Measurements from ENCODE around the gene ZNF175.

ZNF175 gene

DNA sequence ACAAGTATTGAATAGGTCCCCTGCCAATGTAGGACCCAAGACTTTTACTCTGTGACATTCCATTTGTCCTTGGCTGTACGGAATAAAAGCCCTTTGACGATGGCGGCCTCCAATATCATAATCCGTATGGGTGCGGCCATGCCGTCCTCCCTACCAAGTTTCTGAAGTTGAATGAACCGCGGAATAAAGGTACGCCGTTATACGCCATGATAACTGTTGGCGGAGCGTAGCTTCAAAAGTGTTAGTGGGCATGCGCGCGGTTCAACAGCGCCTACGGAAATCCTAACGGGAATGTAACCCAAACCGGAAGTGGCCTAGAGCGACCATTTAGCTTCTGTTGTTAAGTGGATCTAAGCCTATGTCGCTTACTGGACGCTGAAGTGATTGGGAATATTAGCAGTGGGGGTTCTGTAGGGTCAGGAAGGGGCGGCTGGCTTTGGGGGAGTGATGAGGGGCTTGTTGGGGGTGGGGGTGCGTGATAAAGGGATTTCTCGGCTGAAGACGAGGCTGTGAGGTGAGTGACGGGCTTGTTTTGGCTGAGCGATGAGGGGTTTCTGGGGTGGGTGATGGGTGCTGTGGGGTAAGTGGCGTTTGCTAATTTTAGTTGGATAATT, at the start of gene ZNF175:
Gene ZNF175, plus strand, starts transcription at position 322 of the 614 bp plus-strand sequence. CDS start 2,047 bp downstream, outside the sequence.
- no peak for DNase-seq

DNA sequence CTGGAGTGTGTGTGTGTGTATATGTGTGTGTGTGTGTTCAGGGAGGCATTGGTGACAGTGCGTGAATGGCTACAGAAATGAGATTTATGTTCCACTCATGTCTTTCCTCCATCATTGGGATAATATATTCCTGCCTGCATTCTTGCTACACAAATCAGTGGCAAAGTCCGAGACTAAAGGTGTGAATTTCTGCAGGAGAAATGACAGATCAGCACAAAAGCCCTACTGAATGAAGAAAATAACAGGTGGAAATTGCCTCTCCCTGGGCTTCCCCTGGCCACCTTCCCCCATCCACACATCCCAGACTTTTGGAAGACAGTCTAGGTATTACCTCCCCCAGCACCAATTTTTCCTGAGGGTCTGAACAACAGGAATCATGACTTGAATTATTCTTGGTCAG, 49.7 kb upstream of the ZNF175 start:
- no peak for DNase-seq

DNA sequence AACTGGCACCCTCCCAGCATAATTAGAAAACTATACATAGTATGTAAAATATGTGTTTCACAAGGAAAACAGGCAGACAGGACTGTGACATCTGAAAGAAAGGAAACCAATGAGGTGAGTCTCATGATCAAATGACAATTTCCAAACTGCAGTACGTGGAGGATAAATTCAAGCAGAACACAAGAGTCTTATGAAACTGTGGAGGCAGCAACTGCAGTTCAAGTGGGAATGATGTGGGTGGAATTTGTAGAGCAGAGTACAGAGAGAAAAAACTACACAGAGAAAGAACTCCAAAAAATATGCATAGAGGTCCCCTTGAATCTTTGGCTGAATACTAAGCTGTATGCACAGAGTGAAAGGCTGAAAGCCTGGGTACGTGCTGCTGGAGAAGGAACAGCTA, 49.3 kb upstream of the ZNF175 start:
- no peak for DNase-seq

DNA sequence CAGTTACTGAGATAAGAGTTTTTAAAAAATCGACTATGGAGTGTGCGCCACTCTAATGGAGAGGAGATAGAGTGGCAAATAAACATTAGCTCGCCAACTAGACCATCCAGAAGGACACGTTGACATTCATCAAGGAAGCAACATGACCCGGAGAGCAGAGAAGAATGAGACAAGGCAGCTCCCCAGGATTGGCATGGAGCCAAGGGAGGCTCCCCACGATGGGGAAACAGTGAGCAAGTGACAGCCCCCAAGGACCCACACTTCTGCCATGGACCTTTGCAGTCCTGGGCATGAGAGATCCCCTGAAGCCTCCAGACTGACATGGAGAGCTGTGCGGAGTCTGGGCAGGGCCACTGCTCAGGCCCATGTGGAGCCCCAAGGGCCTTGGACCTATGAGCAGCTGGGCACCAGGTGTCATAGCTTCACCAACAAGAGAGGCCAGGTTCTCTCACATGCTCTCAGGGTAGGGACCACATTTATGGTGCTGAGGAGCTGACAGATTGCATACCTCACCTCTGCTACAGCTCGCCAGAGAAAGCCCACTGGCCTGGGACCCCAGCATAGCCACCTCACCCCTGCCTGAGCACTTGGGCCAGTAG, 46.3 kb upstream of the ZNF175 start:
- DNase-seq: no peak

DNA sequence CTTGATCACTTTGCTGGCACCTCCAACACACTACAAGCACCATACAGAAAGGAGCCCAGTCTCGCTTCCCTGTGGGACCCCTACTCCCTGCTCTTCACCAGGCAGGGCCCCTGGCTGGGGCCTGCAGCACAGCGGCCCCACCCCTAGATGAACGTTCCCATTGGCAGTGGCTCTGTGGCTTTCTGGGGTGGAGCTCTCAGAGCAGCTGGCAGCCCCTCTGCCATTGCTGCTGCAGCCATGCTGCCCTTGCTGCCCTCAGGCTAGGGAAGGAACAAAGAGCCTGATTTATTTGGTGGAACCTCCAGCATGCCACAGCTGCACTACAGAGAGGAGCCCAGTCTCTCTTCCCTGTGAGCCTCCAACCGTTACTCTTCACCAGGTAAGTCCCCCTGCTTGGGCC, 45.4 kb upstream of the ZNF175 start:
- no peak for DNase-seq

DNA sequence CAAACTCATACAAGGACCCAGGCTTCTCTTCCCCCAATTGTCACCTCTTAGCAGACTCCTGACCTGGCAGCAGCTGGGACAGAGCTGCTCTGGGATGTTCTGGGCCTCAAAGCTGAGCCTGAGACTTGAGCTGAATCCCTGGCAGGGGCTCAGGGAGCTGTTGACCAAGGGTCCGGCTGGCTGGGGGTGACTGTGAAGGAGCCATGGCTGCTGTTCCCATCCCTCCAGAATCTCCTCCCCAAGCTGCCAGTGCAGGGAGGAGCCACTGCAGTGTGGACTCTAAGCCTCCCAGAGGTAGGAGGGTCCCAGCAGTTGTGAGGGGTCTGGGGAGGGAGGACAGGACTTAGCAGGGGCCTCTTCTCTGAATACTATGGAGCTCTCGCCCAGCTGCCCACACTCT, 41.8 kb upstream of the ZNF175 start:
- DNase-seq: no peak

DNA sequence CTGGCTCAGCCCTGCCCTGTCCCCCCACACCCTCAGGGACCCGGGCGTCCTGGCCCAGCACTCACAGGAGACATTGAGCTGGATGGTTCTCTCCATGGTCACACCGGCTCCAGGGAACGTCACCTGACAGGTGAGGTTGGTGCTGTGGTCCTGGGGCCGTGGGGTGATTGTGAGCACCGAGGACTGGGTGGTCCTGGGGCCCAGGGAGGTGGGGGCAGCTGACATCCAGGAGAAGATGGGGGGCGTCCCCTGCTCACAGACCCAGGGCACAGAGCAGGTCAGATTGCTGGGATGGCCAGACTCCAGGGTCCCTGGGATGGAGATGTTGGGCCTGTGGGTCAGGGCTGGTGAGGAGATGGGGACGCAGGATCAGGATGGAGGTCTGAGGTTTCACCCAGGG, 40.5 kb upstream of the ZNF175 start:
- no peak for DNase-seq

DNA sequence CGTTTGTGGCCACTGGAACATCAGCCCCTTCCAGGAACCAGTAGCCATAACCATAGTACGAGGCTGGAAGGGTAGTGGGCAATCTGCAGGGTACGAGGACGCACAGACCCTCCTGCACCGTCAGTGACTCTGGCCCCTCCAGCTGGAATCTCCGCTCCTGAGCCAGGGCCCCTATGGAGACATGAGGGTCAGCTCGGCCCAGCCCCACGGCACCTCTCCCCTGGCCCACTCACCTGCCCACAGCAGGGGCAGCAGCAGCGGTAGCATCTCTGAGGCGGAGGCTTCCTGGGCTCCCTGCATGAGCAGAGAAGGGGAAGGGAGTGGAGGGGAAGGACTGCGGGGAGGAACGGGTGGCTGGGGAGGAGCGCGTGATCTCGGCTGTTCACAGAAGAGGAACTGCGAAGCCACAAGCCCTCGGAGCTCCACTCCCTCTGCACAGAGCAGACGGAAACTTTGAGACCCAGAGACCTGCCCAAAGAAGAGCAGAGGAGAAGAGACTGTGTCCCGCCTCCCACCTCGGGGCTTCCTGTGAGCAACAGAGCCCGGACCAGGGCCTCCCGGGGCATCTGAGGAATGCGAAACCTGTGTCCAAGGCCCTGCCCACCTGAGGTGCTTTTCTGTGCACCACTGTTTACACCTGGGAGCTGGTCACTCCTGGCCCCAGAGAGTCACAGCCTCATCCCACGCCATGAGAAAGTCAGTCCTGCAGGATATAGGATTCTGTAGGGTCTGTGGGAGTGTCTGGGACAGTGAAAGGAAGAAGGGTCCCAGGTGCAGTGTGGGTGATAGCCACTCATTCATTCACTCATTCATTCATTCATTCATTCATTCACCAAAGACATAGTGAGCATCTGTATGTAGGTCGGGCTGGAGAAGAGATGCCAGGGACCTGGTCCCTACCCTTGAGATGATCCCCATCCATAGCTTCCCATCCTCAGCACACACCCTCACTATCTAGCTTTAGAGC, 39.5 kb upstream of the ZNF175 start, which contains the start of gene SIGLEC6:
Gene SIGLEC6, minus strand, starts transcription at position 322 of the 967 bp plus-strand sequence. Its CDS starts 22 bp downstream, at position 300.
- DNase-seq: no peak

DNA sequence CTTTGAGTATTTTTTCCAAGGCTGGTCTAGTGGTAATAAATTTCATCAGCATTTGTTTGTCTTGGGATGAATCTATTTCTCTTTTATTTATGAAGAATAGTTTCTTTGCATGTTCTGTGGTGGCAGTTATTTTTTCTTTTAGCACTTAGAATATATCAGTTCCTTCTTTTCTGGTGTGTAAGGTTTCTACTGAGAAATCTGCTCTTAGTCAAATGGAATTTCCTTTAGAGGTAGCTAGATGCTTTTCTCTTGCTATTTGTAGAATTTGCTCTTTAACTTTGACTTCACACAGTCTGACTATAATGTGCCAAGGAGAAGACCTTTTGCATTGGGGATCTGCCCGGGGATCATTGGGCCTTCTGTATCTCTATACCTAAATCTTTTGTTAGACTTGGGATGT, 35.5 kb upstream of the ZNF175 start:
- no peak for DNase-seq

DNA sequence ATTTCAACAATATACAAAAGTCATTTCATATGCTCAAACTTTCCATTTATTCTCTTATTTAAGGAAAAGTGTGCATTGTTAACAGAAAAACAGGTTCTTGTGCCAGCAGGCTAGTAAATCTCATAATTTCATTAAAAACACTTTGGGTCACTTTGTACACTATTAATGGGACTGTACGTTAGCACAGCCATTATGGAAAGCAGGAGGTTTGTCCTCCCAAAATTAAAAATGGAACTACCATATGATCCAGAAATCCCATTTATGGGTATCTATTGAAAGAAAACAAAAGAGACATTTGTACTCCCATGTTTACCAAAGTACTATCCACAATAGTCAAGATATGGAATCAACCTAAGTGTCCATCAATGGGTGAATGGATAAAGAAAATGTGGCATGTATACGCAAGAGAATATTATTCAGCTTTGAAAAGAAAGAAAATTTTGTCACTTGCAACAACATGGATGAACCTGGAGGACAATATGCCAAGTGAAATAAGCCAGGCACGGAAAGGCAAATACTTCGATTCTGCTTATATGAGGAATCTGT, 31.2 kb upstream of the ZNF175 start:
- no peak for DNase-seq

DNA sequence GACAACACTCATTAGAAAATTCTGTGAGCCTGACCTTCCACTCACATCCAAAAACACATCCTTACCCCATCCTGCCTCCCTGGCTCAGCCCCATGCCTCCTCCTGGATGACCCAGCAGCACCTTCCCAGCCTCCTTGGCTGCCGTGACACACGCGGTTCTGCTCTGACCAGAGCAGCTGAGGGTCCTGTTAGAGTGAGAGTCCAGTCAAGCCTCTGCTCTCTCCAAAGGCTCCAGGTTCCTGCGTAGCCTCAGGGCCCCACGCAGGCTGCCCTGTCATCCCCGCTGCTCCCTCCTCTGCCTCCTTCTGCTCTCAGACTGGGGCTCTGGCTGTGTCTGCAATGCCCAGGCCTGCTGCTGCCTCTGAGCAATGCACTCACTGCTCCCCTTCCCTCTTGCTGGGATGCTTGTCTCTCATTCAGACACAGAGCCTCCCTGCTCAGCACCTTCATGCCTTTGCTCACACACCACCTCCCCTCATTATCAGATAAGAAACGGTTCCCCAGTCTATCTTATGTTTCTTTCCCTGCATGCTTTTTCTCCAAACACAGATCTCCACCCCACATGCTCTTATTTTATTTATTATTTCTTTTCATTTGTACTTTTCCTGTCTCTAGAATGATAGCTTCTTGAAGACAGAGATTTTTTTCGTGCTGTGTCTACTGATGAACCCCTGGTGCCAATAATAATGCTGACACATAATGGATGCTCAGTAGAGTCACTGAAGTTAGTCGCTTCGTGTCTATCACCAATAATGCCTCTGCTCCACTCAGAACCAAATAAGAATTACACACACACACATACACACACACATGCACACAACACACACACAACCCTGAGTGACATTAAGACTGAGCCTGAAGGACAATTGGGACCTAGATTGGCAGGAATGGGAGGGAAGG, 29.4 kb upstream of the ZNF175 start:
- no peak for DNase-seq

DNA sequence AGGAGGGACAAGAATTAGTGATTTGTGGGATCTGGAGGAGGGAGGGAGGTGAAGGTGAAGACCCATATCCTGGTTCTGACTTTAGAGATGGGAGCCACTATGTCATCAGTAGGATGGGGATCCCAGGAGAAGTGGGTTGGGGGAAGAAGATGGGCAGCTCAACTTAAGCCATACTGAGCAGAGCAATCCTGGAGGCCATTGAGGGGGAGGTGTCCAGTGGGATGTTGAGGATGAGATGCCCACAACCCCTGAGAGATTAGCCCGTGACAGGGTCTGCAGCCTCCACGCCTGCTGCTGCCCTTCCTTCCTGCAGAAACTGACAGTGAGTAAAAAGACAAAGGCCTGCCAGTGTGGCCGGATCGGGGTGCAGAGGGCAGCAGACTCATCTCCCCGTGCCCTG, 28.4 kb upstream of the ZNF175 start:
- no peak for DNase-seq

DNA sequence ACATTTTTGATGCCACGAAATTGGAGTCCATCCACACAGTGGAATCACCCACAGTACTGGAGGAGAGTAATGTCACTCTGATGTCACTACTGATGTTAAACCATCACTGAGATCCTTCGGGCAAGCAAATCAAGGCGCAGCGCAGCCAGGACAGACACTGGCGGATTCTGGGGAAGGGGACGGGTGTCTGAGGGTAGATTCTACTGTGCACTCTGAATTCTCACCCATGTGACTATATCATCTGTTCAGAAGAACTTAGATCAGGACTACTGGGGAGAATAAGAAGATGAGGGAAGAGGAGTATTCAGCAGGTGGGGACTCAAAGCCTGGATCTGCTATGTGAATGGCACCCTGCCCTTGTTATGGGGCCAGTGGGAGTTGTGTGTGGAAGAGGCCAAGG, 27.0 kb upstream of the ZNF175 start:
- no peak for DNase-seq

DNA sequence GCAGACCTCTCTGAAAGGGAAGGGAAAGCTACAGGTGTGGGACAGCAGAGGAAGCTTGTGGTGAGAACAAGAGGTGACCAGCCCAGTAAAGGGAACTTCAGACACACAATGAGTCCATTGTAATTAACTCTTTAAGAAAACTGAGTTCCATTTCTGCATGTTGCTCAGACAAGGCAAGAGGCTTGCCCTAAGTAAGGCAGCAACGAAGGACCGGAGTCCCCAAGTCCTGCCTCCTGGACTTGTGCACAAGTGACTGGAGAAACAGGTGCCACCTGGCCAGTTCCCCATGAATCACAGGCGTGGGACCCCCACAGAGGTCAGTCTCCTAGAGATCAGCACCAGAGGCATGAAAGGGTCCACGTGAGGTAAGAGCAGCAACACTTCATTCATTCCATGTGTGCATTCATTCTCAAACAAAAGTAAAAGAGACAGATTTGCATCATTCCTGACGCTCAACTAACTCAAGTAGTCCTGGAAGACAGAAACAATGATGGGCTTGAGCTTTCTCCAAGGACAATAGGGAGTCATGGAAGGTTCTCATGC, 24.9 kb upstream of the ZNF175 start:
- DNase-seq: no peak

DNA sequence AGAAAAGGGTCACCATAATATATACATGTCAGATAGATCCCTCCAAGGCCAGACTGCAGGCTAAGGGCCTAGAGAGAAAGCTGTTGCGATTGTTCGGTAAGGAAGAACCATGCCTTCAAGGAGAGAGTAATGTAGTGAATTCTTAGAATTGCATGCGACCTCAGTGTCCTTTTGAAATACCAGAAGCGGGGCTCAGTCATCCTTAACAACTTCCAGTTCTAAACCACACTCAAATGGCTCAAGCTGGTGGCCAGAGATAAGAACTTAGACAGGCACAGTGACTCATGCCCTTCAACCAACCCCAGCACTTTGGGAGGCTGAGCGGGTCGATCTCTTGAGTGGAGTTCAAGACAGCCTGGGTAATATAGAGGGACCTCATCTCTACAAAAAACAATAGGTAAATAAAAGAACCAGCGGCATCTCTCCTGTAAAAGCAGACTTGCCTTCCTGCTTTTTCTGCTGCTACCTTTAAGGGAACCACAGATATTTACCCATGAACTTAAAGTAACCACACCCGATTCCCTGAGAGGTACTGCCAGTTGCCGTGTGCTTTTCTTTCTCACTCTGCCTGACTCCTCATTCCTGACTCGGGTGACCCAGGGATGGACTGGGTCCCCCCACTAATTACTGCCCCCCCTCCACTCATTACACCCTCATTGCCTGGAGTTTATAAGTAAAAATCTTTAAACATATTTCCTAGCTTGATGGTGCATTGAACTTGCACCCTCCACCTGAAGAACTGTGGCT, 24.3 kb upstream of the ZNF175 start:
- DNase-seq: no peak

DNA sequence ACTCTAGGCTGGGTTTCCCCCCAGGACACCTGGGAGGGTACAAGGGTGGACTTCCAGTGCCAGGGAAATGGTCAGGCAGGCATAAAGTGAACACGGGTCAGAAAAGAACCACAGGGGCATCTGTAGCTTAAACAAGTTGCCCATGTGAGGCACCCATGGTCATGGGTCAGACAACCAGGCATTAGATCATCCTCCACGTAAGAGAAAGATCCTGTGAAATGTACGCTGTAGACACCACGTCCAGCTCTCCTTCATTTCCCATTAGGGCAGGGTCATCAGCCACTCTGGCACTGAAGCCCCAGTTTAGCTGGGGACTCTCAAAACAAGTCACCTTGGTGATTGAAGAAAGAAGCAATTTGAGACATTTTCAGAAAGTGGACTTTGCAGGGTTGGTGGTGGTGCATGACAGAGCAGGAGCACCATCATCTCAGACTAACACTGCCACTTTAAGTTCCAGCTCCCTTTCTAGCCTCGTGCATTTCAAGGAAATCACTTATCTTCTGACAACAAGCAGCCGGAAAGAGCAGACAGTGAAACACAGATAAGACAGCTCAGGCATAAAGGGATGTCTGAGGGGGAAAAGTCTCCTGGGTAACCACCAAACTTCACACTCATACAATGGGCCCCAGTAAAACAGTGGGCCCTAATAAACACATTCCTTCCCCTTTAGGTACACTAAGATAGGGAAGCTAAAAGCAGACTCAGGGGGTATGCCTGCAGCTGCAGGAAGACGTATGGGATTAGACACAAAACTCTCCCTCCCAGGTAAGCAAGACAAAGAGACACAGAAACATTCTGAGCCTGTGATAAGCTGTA, 23.5 kb upstream of the ZNF175 start:
- DNase-seq: no peak

DNA sequence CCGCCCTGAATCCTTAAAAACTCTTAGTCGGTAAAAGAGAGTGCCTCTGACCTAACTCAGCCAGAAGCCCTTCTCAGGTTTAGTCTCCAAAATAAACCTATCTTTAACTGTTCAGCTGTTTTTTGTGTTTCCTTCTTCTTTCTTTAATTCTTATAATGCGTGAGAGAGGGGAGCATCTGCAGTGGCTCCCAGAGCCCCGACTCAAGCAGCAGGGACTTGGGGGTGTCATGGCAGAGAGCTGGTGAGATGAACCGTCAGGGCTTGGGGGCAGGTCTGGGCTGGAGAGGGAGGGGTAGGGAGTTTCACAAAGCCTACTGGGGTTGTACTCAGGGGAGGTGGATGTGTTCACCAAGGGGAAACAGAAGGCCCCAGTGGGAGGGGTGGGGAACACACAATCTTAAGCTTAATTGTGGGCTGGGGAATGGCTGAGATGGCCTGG, 22.9 kb upstream of the ZNF175 start:
- no peak for DNase-seq

DNA sequence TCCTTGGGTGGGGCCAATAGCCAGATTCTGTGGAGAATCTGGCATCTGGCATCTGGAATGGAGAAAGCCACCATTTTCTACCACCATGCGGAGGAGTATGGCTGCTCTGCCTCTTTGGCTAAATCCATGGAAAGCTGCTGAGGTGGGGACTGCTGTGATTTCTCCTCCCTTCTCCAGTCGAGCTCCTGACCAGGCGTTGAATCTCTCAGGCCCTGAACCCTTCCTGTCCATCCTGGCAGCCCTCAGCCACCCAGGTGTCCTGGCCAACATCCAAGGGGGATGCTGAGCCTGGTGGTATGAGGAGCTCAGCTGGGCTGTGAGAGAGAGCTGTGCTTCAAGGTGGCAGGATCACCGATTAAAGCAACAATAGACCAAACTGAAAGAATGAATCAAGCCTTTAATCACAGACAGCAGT, 22.2 kb upstream of the ZNF175 start:
- DNase-seq: no peak

DNA sequence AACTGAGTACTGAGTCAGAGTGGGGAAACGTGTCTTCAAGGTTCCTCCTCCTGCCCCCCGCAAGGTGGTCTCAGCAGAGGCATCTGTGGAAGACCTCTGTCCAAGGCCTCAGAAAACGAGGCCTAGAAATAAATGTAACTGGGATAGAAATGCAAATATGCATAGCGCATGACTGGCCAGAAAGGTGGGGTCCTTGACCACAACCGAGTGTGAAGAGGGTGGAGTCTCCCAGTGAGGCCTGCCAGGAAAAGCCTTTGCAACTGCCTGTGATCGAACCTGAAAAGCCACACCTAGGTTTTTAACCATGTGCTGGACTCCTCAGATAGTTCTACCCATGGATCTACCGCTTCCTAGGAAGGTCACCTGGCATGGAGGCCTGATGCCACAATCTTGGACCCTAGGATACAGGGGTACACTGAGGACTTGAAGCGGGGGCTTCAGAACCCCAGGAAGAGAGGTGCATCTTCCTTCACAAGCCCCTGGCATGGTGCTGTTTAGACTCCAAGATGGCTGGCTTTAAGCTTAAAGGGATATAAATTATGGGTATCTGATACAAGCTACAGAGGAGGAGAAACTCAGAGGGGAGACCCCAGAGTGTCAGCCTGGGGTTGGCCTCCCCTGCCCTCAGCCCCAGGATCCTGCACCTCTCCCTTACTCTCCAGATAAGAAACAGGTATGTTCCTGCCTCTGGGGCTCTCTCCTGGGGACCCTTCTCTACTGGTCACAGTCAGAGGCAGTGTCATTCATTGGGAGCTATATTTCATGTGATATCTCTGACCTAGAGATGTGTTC, 21.4 kb upstream of the ZNF175 start:
- DNase-seq: no peak

Measured in cortex of kidney (tissue), 1 donor.